COLO668 (cell line): ENCODE measurements around the gene FHIT.

ENCODE experiments used
- DNase-seq: peaks from one replicate; lab custom pipeline; 2025; ENCODE audit not compliant: unreplicated experiment; lab: John Stamatoyannopoulos, UW

FHIT gene

GRCh38 chr3:61251174-61251972 lies at the start of gene FHIT:
Gene FHIT, minus strand, starts transcription at chr3:61251452.
- peak; percentile 90 for DNase-seq

- DNase-seq: no peak
These were observed 49.5 kb upstream of the FHIT start for GRCh38 chr3:61300786-61301185.

GRCh38 chr3:61300006-61300380 lies 48.7 kb upstream of the FHIT start:
- DNase-seq: no peak

- DNase-seq: no peak
These were observed 48.2 kb upstream of the FHIT start for GRCh38 chr3:61299343-61300005.

GRCh38 chr3:61297821-61298220 lies 46.6 kb upstream of the FHIT start:
- no peak for DNase-seq

GRCh38 chr3:61288446-61288845 lies 37.2 kb upstream of the FHIT start:
- DNase-seq: no peak

GRCh38 chr3:61283876-61284275 lies 32.6 kb upstream of the FHIT start:
- DNase-seq: no peak

- no peak for DNase-seq
These were observed 27.5 kb upstream of the FHIT start for GRCh38 chr3:61278713-61279112.

- DNase-seq: no peak
These were observed 26.2 kb upstream of the FHIT start for GRCh38 chr3:61277411-61277810.

GRCh38 chr3:61269435-61269834 lies 18.2 kb upstream of the FHIT start:
- DNase-seq: no peak

GRCh38 chr3:61268644-61269043 lies 17.4 kb upstream of the FHIT start:
- DNase-seq: no peak

- no peak for DNase-seq
These were observed 13.0 kb upstream of the FHIT start for GRCh38 chr3:61264281-61264680.

GRCh38 chr3:61257148-61257547 lies 5.9 kb upstream of the FHIT start:
- no peak for DNase-seq

- DNase-seq: no peak
These were observed 2.5 kb upstream of the FHIT start for GRCh38 chr3:61253756-61254155.

- no peak for DNase-seq
These were observed 1.6 kb upstream of the FHIT start for GRCh38 chr3:61252836-61253235.

GRCh38 chr3:61250784-61251173 lies 473 bp downstream of the FHIT start:
- peak; percentile 29 for DNase-seq

GRCh38 chr3:61248496-61248895 lies 2.8 kb downstream of the FHIT start:
- no peak for DNase-seq

GRCh38 chr3:61247191-61247590 lies 4.1 kb downstream of the FHIT start:
- no peak for DNase-seq

GRCh38 chr3:61239871-61240270 lies 11.4 kb downstream of the FHIT start:
- DNase-seq: peak; percentile 38

- no peak for DNase-seq
These were observed 13.4 kb downstream of the FHIT start for GRCh38 chr3:61237858-61238257.

- no peak for DNase-seq
These were observed 14.7 kb downstream of the FHIT start for GRCh38 chr3:61236556-61236955.

GRCh38 chr3:61233746-61234145 lies 17.5 kb downstream of the FHIT start:
- no peak for DNase-seq

- no peak for DNase-seq
These were observed 19.6 kb downstream of the FHIT start for GRCh38 chr3:61231693-61232092.
